ENCODE results near the gene AFF3. TPM values are rescaled to one million over a fixed set of nuclear protein-coding genes. Genes with fewer than 3 reads are reported as not detected.

Gene AFF3
- total and polyA plus RNA-seq, 2 of the 8 experiments (the other 6 are each of a cell fraction or from before 2014, with no cell fraction given): 0.27 to 3.0 TPM

DNA sequence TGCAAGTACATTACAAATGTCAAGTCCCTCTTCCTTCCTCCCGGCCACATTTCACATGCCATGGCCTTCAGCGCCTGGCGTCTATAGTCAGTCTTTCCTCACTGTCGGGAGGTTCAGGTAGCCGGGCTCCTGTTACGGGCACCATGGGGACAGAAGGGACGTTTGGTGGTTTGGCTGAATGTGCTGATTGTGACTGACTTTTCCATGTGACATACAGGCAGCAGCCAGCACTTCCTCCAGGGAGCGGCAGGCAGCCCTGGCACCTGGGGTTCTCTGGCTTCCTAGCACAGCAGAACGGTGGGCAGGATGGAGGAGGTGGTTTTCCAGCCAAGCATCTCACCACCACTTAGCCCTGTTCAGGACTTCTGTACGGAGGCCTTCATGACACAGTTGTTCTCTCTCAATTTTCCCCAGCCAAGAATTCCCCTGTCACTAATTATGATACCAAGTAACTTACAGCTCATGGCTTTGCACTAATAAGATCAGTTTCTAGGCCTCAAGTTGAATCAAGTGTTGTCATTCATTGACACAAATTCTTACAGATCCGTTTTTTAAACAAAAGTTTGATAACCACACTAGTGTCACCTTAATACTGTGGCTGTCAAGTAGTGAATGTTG lies 568.6 kb downstream of the AFF3 start:
- H3K14ac ChIP-seq (ENCODE audit: insufficient read length): no peak overlapping the region
- H2AFZ ChIP-seq (ENCODE audit: low read length): no peak overlapping the region
- no peak overlapping the region for H3K4me2 ChIP-seq (ENCODE audit: insufficient read depth in 1 of 2, low read depth in 2 of 2, low read length in 2 of 2)
- no peak overlapping the region for H2BK12ac ChIP-seq (ENCODE audit: low read depth, low read length)
- H2AK5ac ChIP-seq (ENCODE audit: low read depth, low read length): no peak overlapping the region
- 83% methylated on average over 11 of the region's 11 CpGs; no CpG with 5 or more reads in 1 of the 2 experiments for WGBS, 2 experiments (ENCODE audit: extremely low coverage in 1 of 2, insufficient coverage in 1 of 2, insufficient read length in 1 of 2, insufficient replicate concordance in 2 of 2, low coverage in 1 of 2, low lambda C conversion rate in 2 of 2, missing lambda C conversion rate in 1 of 2)
- H3K79me2 ChIP-seq (ENCODE audit: control insufficient read depth in 1 of 2, insufficient read depth in 2 of 2, low read length in 2 of 2): no peaks in the 10 kb centered on the region
- no peaks in the 10 kb centered on the region for H3K79me1 ChIP-seq (ENCODE audit: low read depth, low read length)
- peaks cover 0 to 8% (median 2%) of the 10 kb centered on the region in 4 experiments; a peak in 5 of 7 replicates for H3K4me1 ChIP-seq (replicated peaks in 1 of 4; ENCODE audit: control insufficient read depth in 3 of 4, insufficient read depth in 4 of 4, low read length in 3 of 4)
- CTCF ChIA-PET (ENCODE audit: partially characterized antibody): interaction anchor here (1.0 to 1.6 kb wide), 3 partner anchors 15 to 686 kb away, joined by 3 to 7 read pairs (median 3); no protein-coding TSS in a partner anchor
- no peak overlapping the region for H3K4ac ChIP-seq (replicated peaks; ENCODE audit: insufficient read length, low read depth, low read length)
- H2BK20ac ChIP-seq (ENCODE audit: low read length): no peak overlapping the region
- DNase-seq (ENCODE audit: low read depth in 1 of 2, low spot score in 2 of 2): no peak
- POLR2A ChIA-PET (ENCODE audit: partially characterized antibody): no interaction called here
- no peak overlapping the region for H2BK120ac ChIP-seq (replicated peaks; ENCODE audit: low read depth, low read length)
- H4K20me1 ChIP-seq (replicated peaks in 1 of 2; ENCODE audit: control insufficient read depth in 1 of 2, insufficient read depth in 2 of 2, low read length in 2 of 2): no peaks in the 10 kb centered on the region
- H3K23ac ChIP-seq (ENCODE audit: insufficient read length): no peak overlapping the region
- no peak overlapping the region for H3K9ac ChIP-seq (replicated peaks in 1 of 4; ENCODE audit: extremely low read depth in 1 of 4, low read depth in 3 of 4, low read length in 3 of 4)
- no peak overlapping the region for H3K27ac ChIP-seq (ENCODE audit: low read depth, low read length)
- H3K27me3 ChIP-seq (replicated peaks in 1 of 4; ENCODE audit: control insufficient read depth in 3 of 4, extremely low read depth in 1 of 4, insufficient read depth in 3 of 4, low read length in 3 of 4): no peaks in the 10 kb centered on the region
- no peak overlapping the region for H2BK15ac ChIP-seq (ENCODE audit: low read length)
- no peak overlapping the region for H4K91ac ChIP-seq (replicated peaks; ENCODE audit: insufficient read length, low read length)
- H3K56ac ChIP-seq (replicated peaks; ENCODE audit: insufficient read length, low read depth, low read length): no peak overlapping the region
- no peaks in the 10 kb centered on the region for H3K23me2 ChIP-seq (ENCODE audit: low read depth, low read length)
- no peak overlapping the region for H2BK5ac ChIP-seq (ENCODE audit: low read depth, low read length)
- FAIRE-seq: no peak
- no peak overlapping the region for H3K4me3 ChIP-seq (ENCODE audit: extremely low read depth in 1 of 4, insufficient read depth in 2 of 4, low read depth in 3 of 4, low read length in 4 of 4)
- H3K18ac ChIP-seq (ENCODE audit: extremely low read depth, low read length): no peak overlapping the region
- no peak overlapping the region for H4K8ac ChIP-seq (ENCODE audit: extremely low read depth, insufficient read depth, low read length)
- H3K36me3 ChIP-seq (ENCODE audit: control insufficient read depth in 2 of 4, insufficient read depth in 4 of 4, low read length in 3 of 4): no peaks in the 10 kb centered on the region
- H4K5ac ChIP-seq (ENCODE audit: insufficient read length, low read depth, low read length): no peak overlapping the region
- H3K9me3 ChIP-seq (ENCODE audit: insufficient read depth in 2 of 2, low read depth in 1 of 2, low read length in 1 of 2): no peaks in the 10 kb centered on the region
- TF ChIP-seq CEBPB (IDR thresholded peaks at IDR 0.05; ENCODE audit: low read depth, low read length): no peak
